Lower leg skin (tissue), 3 donors: Measurements from ENCODE around the gene PDGFA.

Experiments used
- CTCF ChIP-seq, 3 donors: fragments of 450-650 bp; IDR thresholded peaks; one replicate each; pipeline ENCODE4 v1.5.1; 2016; ENCODE audit warnings: antibody characterized with exemption in 3 of 3, mild to moderate bottlenecking in 3 of 3, moderate library complexity in 2 of 3
- POLR2A ChIP-seq, 2 donors: fragments of 450-650 bp; IDR thresholded peaks; one replicate each; pipeline ENCODE4 v1.6.1; 2016 to 2017; ENCODE audit warnings: antibody characterized with exemption in 2 of 2, mild to moderate bottlenecking in 1 of 2, moderate library complexity in 1 of 2

DNA sequence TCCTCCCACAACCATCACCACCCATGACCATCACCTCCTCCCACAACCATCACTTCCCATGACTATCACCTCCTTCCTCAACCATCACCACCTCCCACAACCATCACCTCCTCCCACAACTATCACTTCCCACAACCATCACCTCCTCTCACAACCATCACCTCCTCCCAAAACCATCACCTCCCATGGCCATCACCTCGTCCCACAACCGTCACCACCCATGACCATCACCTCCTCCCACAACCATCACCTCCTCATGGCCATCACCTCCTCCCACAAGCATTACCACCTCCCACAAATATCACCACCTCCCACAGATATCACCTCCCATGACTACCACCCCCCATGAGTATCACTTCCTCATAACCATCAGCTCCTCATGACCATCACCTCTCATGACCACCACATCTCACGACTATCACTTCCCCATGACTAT lies 52.2 kb downstream of the PDGFA start:
- TF ChIP-seq CTCF (IDR thresholded peaks at IDR 0.05) (no peak), POLR2A (IDR thresholded peaks at IDR 0.05) (no peak)
